Tibial nerve (tissue), 3 donors: Measurements from ENCODE around the gene RSRP1.
"Not testable (repeated sequence)": the region's sequence is repeated elsewhere in the genome, so short reads cannot be mapped to it uniquely, and the experiment has no call there.

ENCODE experiments used
- POLR2A ChIP-seq, 2 donors: fragments of 450-650 bp; IDR thresholded peaks; one replicate each; pipeline ENCODE4 v1.6.1; 2017; ENCODE audit warnings: antibody characterized with exemption in 2 of 2, mild to moderate bottlenecking in 2 of 2, moderate library complexity in 2 of 2
- TF ChIP-seq, protein P1 (sequence below), 5 experiments: fragments of 200-600 bp in 3 of 5; fragments of 450-650 bp in 2 of 5; sonication (generic) in 3 of 5; IDR thresholded peaks; one replicate each; pipeline ENCODE4 v1.5.1; 2016 to 2019; ENCODE audit warnings: antibody characterized with exemption in 5 of 5, mild to moderate bottlenecking in 3 of 5, moderate library complexity in 2 of 5

DNA sequence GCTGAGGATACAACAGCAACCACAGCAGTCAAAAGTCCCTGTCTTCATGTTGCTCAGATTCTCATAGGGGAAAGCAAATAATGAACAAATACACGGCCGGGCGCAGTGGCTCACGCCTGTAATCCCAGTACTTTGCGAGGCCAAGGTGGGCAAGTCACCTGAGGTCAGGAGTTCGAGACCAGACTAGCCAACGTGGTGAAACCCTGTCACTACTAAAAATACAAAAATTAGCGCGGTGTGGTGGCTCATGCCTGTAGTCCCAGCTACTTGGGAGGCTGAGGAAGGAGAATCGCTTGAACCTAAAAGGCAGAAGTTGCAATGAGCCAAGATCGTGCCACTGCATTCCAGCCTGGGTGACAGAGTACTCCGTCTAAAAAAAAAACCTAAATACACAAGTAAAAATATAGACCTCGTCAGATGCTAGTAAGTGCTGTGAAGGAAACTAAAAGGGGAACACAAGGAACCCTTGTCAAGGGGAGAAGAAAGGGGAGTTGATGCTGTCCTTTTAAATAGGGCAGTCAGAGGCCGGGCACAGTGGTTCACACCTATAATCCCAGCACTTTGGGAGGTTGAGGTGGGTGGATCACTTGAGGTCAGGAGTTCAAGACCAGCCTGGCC lies 21.0 kb upstream of the RSRP1 start:
- TF ChIP-seq, protein P1, sequence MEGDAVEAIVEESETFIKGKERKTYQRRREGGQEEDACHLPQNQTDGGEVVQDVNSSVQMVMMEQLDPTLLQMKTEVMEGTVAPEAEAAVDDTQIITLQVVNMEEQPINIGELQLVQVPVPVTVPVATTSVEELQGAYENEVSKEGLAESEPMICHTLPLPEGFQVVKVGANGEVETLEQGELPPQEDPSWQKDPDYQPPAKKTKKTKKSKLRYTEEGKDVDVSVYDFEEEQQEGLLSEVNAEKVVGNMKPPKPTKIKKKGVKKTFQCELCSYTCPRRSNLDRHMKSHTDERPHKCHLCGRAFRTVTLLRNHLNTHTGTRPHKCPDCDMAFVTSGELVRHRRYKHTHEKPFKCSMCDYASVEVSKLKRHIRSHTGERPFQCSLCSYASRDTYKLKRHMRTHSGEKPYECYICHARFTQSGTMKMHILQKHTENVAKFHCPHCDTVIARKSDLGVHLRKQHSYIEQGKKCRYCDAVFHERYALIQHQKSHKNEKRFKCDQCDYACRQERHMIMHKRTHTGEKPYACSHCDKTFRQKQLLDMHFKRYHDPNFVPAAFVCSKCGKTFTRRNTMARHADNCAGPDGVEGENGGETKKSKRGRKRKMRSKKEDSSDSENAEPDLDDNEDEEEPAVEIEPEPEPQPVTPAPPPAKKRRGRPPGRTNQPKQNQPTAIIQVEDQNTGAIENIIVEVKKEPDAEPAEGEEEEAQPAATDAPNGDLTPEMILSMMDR (IDR thresholded peaks at IDR 0.05) = not testable (repeated sequence)
- TF ChIP-seq POLR2A (IDR thresholded peaks at IDR 0.05) = not testable (repeated sequence)
